H9 (cell line): Measurements from ENCODE around the gene XPA. TPM values are rescaled to one million over a fixed set of nuclear protein-coding genes. Genes with fewer than 3 reads are reported as not detected.

Experiments
- DNase-seq: peaks from one replicate; pipeline ENCODE4 v3.0.0-alpha.2; 2017
- H2AFZ ChIP-seq: one replicate; pipeline ENCODE4 v1.6.1; 2013; ENCODE audit warnings: mild to moderate bottlenecking, low read length, control low read depth, moderate library complexity
- H2AK5ac ChIP-seq: 2 replicates; pipeline ENCODE4 v1.6.1; 2013; ENCODE audit warnings: low read length, control low read depth, mixed read lengths; ENCODE audit not compliant: insufficient read length
- H2BK120ac ChIP-seq: one replicate; pipeline ENCODE4 v1.6.1; 2013; ENCODE audit warnings: low read depth, mild to moderate bottlenecking, low read length, control low read depth, inconsistent platforms; ENCODE audit not compliant: poor library complexity, severe bottlenecking
- H2BK12ac ChIP-seq: 2 replicates; pipeline ENCODE4 v1.6.1; 2013; ENCODE audit warnings: low read length, control low read depth, mixed read lengths, low read depth; ENCODE audit not compliant: insufficient read length
- H2BK15ac ChIP-seq: 2 replicates; pipeline ENCODE4 v1.6.1; 2013; ENCODE audit warnings: low read depth, low read length, control low read depth
- H2BK20ac ChIP-seq: one replicate; pipeline ENCODE4 v1.6.1; 2013; ENCODE audit warnings: low read depth, mild to moderate bottlenecking, low read length, control low read depth, inconsistent platforms; ENCODE audit not compliant: poor library complexity, severe bottlenecking
- H2BK5ac ChIP-seq: 2 replicates; pipeline ENCODE4 v1.6.1; 2013; ENCODE audit warnings: low read length, control low read depth, mixed read lengths; ENCODE audit not compliant: insufficient read length
- H3K14ac ChIP-seq: 2 replicates; pipeline ENCODE4 v1.6.1; 2013; ENCODE audit warnings: low read length, control low read depth; ENCODE audit not compliant: insufficient read depth
- H3K18ac ChIP-seq: 2 replicates; pipeline ENCODE4 v1.6.1; 2013; ENCODE audit warnings: low read depth, mild to moderate bottlenecking, mixed read lengths, low read length, control low read depth; ENCODE audit not compliant: insufficient read length
- H3K23ac ChIP-seq: 2 replicates; pipeline ENCODE4 v1.6.1; 2013; ENCODE audit warnings: low read length, control low read depth, mixed read lengths, low read depth; ENCODE audit not compliant: insufficient read length
- H3K23me2 ChIP-seq: 2 replicates; pipeline ENCODE4 v1.6.1; 2013; ENCODE audit warnings: low read depth, mild to moderate bottlenecking, mixed read lengths, low read length, control low read depth; ENCODE audit not compliant: insufficient read length, poor library complexity, severe bottlenecking
- H3K27ac ChIP-seq: 2 replicates; pipeline ENCODE4 v1.5.1; 2013; ENCODE audit warnings: low read length, control low read depth, mixed read lengths, low read depth; ENCODE audit not compliant: insufficient read length
- H3K27me3 ChIP-seq: 2 replicates; pipeline ENCODE4 v1.6.1; 2013; ENCODE audit warnings: low read length, control low read depth, inconsistent platforms; ENCODE audit not compliant: insufficient read depth
- H3K4ac ChIP-seq: 2 replicates; pipeline ENCODE4 v1.6.1; 2013; ENCODE audit warnings: low read depth, mild to moderate bottlenecking, control low read depth, inconsistent platforms, low read length, moderate library complexity
- H3K4me1 ChIP-seq: 2 replicates; pipeline ENCODE4 v1.6.1; 2013; ENCODE audit warnings: low read length, control low read depth, inconsistent platforms; ENCODE audit not compliant: insufficient read depth
- H3K4me2 ChIP-seq: 2 replicates; pipeline ENCODE4 v1.6.1; 2013; ENCODE audit warnings: low read length, control low read depth, mixed read lengths; ENCODE audit not compliant: insufficient read length, insufficient read depth
- H3K56ac ChIP-seq: 2 replicates; pipeline ENCODE4 v1.6.1; 2013; ENCODE audit warnings: low read depth, mild to moderate bottlenecking, mixed read lengths, low read length, control low read depth; ENCODE audit not compliant: insufficient read length
- H3K79me1 ChIP-seq: 2 replicates; pipeline ENCODE4 v1.6.1; 2013; ENCODE audit warnings: low read depth, mild to moderate bottlenecking, moderate library complexity, low read length, control low read depth, inconsistent platforms; ENCODE audit not compliant: insufficient read depth, poor library complexity, severe bottlenecking
- H3K79me2 ChIP-seq: 2 replicates; pipeline ENCODE4 v1.6.1; 2013; ENCODE audit warnings: low read length, control low read depth, inconsistent platforms; ENCODE audit not compliant: insufficient read depth
- H3K9ac ChIP-seq: 2 replicates; pipeline ENCODE4 v1.6.1; 2013; ENCODE audit warnings: low read length, control low read depth, mixed read lengths; ENCODE audit not compliant: insufficient read length; ENCODE audit errors: extremely low read depth
- H3K9me3 ChIP-seq: one replicate; pipeline ENCODE4 v1.6.1; 2013; ENCODE audit warnings: low read depth, low read length, inconsistent platforms; ENCODE audit not compliant: control insufficient read depth
- H3T11ph ChIP-seq: one replicate; pipeline ENCODE4 v1.6.1; 2013; ENCODE audit warnings: mild to moderate bottlenecking, low read length, control low read depth, inconsistent platforms
- H4K20me1 ChIP-seq: one replicate; pipeline ENCODE4 v1.6.1; 2013; ENCODE audit not compliant: control insufficient read depth, insufficient read length, insufficient read depth
- H4K5ac ChIP-seq: 2 replicates; pipeline ENCODE4 v1.6.1; 2013; ENCODE audit warnings: low read depth, mild to moderate bottlenecking, mixed read lengths, low read length, control low read depth; ENCODE audit not compliant: insufficient read length
- H4K8ac ChIP-seq: replicated peaks from 2 replicates; pipeline ENCODE4 v1.6.1; 2013; ENCODE audit warnings: low read length, control low read depth, mixed read lengths, low read depth; ENCODE audit not compliant: insufficient read length
- H4K91ac ChIP-seq: 2 replicates; pipeline ENCODE4 v1.6.1; 2013; ENCODE audit warnings: low read depth, mild to moderate bottlenecking, moderate library complexity, mixed read lengths, low read length, control low read depth; ENCODE audit not compliant: insufficient read length
- H3K27ac Mint-ChIP-seq, 3 experiments: 2 replicates in 2 of 3; 3 replicates in 1 of 3; pipeline ENCODE4 v1.8.0; 2020 to 2021; ENCODE audit warnings: mixed read lengths in 3 of 3, mild to moderate bottlenecking in 1 of 3, moderate library complexity in 1 of 3
- H3K27me3 Mint-ChIP-seq: 2 replicates; pipeline ENCODE4 v1.8.0; 2021; ENCODE audit warnings: low read depth, mild to moderate bottlenecking, moderate library complexity, mixed read lengths
- H3K36me3 Mint-ChIP-seq, 3 experiments: 2 replicates in 2 of 3; 3 replicates in 1 of 3; pipeline ENCODE4 v1.8.0; 2020 to 2021; ENCODE audit warnings: low read depth in 3 of 3, mixed read lengths in 3 of 3; ENCODE audit not compliant: insufficient read depth in 1 of 3
- H3K4me1 Mint-ChIP-seq, 2 experiments: 2 replicates each; pipeline ENCODE4 v1.8.0; 2020; ENCODE audit warnings: mixed read lengths in 2 of 2
- H3K4me3 Mint-ChIP-seq, 2 experiments: 2 replicates in 1 of 2; 3 replicates in 1 of 2; pipeline ENCODE4 v1.8.0; 2020 to 2021; ENCODE audit warnings: mild to moderate bottlenecking in 2 of 2, mixed read lengths in 2 of 2, moderate library complexity in 1 of 2
- H3K9me3 Mint-ChIP-seq, 2 experiments: 2 replicates in 1 of 2; 3 replicates in 1 of 2; pipeline ENCODE4 v1.8.0; 2020; ENCODE audit warnings: mild to moderate bottlenecking in 2 of 2, mixed read lengths in 2 of 2, moderate library complexity in 1 of 2
- total RNA-seq: library from RNA; stranded (reverse); gene quantifications from 2 replicates; pipeline ENCODE4 v1.2.1, GENCODE V29; 2021
- TF ChIP-seq, protein P1 (sequence below): fragments of 200-600 bp; sonication (generic); conservative IDR thresholded peaks from 3 replicates; pipeline ENCODE4 v1.8.0; 2021; ENCODE audit warnings: antibody characterized with exemption, mild to moderate bottlenecking

Gene XPA
- total RNA-seq, 1 experiment from 2014 or later, result 6.6 TPM

DNA sequence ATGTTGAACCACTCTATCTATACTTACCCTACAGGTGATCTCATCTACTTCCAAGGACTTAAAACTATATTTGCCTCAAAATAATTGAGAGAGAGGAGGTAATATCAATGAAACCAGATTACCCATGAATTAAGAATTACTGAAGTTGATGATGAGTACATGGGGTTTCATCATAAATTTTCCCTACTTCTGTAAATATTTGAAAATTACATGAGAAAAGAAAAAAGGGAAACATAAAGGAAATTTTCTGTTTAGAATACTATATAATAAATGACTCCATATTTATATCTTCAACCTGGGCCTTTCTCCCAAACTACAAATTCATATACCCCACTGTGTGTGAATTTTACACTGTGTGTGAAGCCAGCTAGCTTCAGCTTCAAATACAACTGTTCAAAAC is 66.5 kb downstream of the XPA start:
- peaks cover 23 to 36% of the 10 kb centered on the region in 2 experiments for H3K4me1 Mint-ChIP-seq
- H3K36me3 Mint-ChIP-seq, result peaks cover 3 to 16% (median 7%) of the 10 kb centered on the region in 3 experiments; a peak in 6 of 7 replicates
- no peak overlapping the region for H3K27ac ChIP-seq
- peaks cover 26% of the 10 kb centered on the region for H3K79me2 ChIP-seq
- no peak overlapping the region for H3K27ac Mint-ChIP-seq
- H3K4ac ChIP-seq, result no peak overlapping the region
- no peak overlapping the region for H2BK5ac ChIP-seq
- H3K4me1 ChIP-seq, result 0 out of 2 replicates have a peak, but pooled peaks cover 6% of the 10 kb centered on the region
- H3K4me2 ChIP-seq, result no peak overlapping the region
- H4K91ac ChIP-seq, result no peak overlapping the region
- no peak overlapping the region for H2BK12ac ChIP-seq
- no peak overlapping the region for H3K23ac ChIP-seq
- no peak overlapping the region for H2AFZ ChIP-seq
- no peak overlapping the region for H3K14ac ChIP-seq
- no peak overlapping the region for H4K5ac ChIP-seq
- H2BK120ac ChIP-seq, result no peak overlapping the region
- no peak overlapping the region for H2BK20ac ChIP-seq
- no peaks in the 10 kb centered on the region for H4K20me1 ChIP-seq
- TF ChIP-seq, protein P1, sequence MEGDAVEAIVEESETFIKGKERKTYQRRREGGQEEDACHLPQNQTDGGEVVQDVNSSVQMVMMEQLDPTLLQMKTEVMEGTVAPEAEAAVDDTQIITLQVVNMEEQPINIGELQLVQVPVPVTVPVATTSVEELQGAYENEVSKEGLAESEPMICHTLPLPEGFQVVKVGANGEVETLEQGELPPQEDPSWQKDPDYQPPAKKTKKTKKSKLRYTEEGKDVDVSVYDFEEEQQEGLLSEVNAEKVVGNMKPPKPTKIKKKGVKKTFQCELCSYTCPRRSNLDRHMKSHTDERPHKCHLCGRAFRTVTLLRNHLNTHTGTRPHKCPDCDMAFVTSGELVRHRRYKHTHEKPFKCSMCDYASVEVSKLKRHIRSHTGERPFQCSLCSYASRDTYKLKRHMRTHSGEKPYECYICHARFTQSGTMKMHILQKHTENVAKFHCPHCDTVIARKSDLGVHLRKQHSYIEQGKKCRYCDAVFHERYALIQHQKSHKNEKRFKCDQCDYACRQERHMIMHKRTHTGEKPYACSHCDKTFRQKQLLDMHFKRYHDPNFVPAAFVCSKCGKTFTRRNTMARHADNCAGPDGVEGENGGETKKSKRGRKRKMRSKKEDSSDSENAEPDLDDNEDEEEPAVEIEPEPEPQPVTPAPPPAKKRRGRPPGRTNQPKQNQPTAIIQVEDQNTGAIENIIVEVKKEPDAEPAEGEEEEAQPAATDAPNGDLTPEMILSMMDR, result no peak
- H2AK5ac ChIP-seq, result no peak overlapping the region
- H3K9ac ChIP-seq, result no peak overlapping the region
- DNase-seq, result no peak
- no peak overlapping the region for H3K18ac ChIP-seq
- no peaks in the 10 kb centered on the region for H3K27me3 ChIP-seq
- no peaks in the 10 kb centered on the region for H3K9me3 Mint-ChIP-seq
- H2BK15ac ChIP-seq, result no peak overlapping the region
- H3K56ac ChIP-seq, result no peak overlapping the region
- no peaks in the 10 kb centered on the region for H3K27me3 Mint-ChIP-seq
- H3K9me3 ChIP-seq, result no peaks in the 10 kb centered on the region
- H3K79me1 ChIP-seq, result peaks cover 8% of the 10 kb centered on the region
- H3K23me2 ChIP-seq, result peaks cover 11% of the 10 kb centered on the region
- H3K4me3 Mint-ChIP-seq, result no peak overlapping the region
- H3T11ph ChIP-seq, result no peak overlapping the region
- no peak overlapping the region for H4K8ac ChIP-seq
